ENCODE results near the gene REEP3.

GRCh38 chr10:63477927-63478326 lies 43.3 kb upstream of the REEP3 start:
- TF ChIP-seq EZH2 (IDR thresholded peaks at IDR 0.05; ENCODE audit: borderline replicate concordance, insufficient read depth, low read depth, low read length, poor library complexity, severe bottlenecking) (no peak), CTCF (IDR thresholded peaks at IDR 0.05) (no peak)

All from B cell (primary cell).